GM12875 (cell line): ENCODE measurements around the gene KCNMA1.

Source experiments
- H3K4me3 ChIP-seq: one replicate; pipeline ENCODE4 v1.5.1; 2011; ENCODE audit warnings: low read depth, low read length, control low read depth
- TF ChIP-seq, protein P1 (sequence below): IDR thresholded peaks from 2 replicates; pipeline ENCODE4 v1.5.1; 2011; ENCODE audit warnings: low read depth, mild to moderate bottlenecking, control low read depth, inconsistent platforms, low read length, moderate library complexity, borderline replicate concordance; ENCODE audit not compliant: insufficient read depth

Gene KCNMA1

GRCh38 chr10:77241350-77241725 is 396.3 kb downstream of the KCNMA1 start:
- TF ChIP-seq, protein P1, sequence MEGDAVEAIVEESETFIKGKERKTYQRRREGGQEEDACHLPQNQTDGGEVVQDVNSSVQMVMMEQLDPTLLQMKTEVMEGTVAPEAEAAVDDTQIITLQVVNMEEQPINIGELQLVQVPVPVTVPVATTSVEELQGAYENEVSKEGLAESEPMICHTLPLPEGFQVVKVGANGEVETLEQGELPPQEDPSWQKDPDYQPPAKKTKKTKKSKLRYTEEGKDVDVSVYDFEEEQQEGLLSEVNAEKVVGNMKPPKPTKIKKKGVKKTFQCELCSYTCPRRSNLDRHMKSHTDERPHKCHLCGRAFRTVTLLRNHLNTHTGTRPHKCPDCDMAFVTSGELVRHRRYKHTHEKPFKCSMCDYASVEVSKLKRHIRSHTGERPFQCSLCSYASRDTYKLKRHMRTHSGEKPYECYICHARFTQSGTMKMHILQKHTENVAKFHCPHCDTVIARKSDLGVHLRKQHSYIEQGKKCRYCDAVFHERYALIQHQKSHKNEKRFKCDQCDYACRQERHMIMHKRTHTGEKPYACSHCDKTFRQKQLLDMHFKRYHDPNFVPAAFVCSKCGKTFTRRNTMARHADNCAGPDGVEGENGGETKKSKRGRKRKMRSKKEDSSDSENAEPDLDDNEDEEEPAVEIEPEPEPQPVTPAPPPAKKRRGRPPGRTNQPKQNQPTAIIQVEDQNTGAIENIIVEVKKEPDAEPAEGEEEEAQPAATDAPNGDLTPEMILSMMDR: no peak
- no peak overlapping the region for H3K4me3 ChIP-seq

DNA sequence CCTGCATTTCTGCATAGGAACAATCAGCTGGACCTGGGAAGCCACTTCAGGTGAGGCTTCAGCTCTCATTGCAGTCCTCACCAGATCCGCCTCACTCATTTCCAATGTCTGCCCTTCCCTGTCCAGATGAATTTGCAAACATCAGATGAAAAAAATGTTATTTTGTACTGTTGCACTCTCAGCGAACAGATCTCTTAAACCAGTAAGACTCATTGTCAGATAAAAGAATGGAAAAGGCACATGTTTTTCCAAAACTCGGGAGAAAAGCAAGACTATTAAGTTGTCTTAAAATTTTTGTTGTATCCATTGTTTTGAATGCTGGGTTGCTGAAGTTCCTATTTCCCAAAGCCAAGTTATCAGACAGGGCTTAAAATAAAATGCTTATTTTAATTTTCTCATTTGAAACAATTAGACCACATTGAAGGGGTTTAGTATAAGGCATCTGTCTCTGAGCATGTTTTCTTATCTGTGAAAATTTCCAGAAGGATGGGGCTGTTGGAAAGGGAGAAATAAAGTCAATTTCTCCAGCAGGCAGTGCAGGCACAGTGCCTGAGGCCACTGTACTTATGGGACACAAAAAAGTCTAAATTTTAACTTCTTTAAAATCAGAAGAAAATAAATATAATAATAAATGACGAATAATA is 396.8 kb downstream of the KCNMA1 start:
- TF ChIP-seq, protein P1: no peak
- no peak overlapping the region for H3K4me3 ChIP-seq

DNA sequence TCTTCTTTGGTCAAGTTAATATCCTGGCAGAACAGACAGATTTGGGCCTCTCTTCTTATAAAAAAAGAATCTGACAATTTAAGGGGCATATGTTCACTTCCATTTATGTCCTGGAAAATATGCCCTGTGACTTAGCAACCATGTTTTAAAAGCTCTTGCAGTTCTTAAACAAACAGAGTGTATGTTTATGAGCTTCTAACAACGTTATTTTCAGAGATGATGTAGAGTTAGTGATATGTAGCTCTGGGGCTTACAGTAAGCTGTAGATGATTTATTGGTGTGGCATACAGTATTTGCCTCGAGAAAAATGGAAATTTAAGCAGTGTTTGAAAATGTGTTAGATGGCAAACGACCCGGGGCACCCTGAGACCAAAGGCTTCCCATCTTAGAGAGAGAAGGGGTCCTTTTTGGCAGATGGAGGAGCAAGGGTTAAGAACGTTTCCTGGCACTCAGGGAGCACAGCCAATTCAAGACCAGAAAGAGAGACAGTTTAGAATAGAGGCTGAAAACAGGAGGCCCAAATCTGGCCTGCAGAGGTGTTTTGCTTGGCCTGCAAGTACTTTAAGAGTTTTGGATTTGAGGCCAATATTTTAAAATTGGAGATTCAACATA is 397.5 kb downstream of the KCNMA1 start:
- no peak overlapping the region for H3K4me3 ChIP-seq
- TF ChIP-seq, protein P1: no peak

DNA sequence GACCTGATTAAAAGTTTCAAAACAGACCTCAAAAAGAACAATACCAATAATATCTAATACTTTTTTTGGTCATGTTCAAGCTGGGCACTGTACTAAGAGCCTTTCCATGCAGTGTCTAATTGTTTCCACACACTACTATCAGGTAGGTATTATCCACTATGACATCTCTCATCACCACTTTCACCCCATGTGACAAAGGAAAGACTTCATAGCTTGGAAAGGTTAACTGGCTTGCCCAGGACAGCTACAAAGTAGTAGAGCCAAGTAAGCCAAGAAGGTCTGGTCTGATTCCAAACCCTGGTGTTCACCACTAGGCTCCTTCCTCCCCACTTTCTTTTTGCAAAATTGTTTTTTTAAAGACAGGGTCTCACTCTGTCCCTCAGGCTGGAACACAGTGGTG is 400.5 kb downstream of the KCNMA1 start:
- TF ChIP-seq, protein P1: no peak
- no peak overlapping the region for H3K4me3 ChIP-seq

GRCh38 chr10:77236700-77237099 is 400.9 kb downstream of the KCNMA1 start:
- TF ChIP-seq, protein P1: no peak
- no peak overlapping the region for H3K4me3 ChIP-seq

DNA sequence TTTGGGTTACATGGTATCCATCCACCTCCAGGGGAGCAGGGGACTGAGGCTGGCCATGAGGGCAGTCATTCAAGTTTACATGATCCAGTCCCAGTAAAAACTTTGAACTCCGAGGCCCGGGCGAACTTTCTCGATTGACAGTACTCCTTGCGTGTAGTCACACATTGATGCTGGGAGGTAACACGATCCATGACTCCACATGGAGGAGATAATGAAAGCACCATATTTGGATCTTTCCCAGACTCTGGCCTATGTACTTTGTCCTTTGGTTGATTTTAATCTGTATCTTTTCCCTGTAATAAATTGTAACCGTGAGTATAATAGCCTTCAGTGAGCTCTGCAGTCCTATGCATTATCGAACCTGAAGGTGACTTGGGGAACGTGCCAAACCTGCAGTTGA is 401.6 kb downstream of the KCNMA1 start:
- H3K4me3 ChIP-seq: no peak overlapping the region
- TF ChIP-seq, protein P1: no peak

DNA sequence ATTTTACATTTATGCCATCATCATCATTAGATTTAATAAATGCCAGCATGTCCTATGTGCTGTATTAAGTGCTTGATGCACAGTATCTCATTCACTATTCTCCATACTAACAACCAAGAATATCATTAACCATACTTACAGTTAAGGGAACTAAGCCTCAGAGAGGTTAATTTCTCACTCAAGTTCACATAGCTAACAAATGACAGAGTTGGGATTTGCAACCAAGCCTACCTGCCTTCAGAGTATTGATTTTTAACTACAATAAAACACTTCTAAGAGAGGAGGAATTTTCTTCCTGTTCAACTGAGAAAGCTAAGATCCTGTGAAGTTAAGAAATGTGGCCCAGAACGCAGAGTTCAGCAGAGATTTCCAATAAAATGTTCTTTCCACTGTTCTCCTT is 403.0 kb downstream of the KCNMA1 start:
- TF ChIP-seq, protein P1: no peak
- H3K4me3 ChIP-seq: no peak overlapping the region
